VCaP (cell line): ENCODE data around the gene GPR151.

Source experiments
- H3K27ac ChIP-seq: fragments of 450-650 bp; 2 replicates; pipeline ENCODE4 v1.5.1; 2017
- CTCF ChIP-seq: fragments of 450-650 bp; conservative IDR thresholded peaks from 2 replicates; pipeline ENCODE4 v1.5.1; 2017; ENCODE audit warnings: mild to moderate bottlenecking, moderate library complexity

The GPR151 gene

GRCh38 chr5:146533260-146533857 lies 17.4 kb upstream of the GPR151 start:
- TF ChIP-seq CTCF: peak; percentile 86
- no peak overlapping the region for H3K27ac ChIP-seq

GRCh38 chr5:146529984-146530383 lies 14.0 kb upstream of the GPR151 start:
- no peak for TF ChIP-seq CTCF
- H3K27ac ChIP-seq: no peak overlapping the region

- peak; percentile 32; the same call in 1 of the 2 replicates for TF ChIP-seq CTCF
- H3K27ac ChIP-seq: no peak overlapping the region
These were observed 12.2 kb upstream of the GPR151 start for GRCh38 chr5:146528236-146528635.

- no peak for TF ChIP-seq CTCF
- no peak overlapping the region for H3K27ac ChIP-seq
These were observed 11.8 kb upstream of the GPR151 start for GRCh38 chr5:146527785-146528184.

- no peak for TF ChIP-seq CTCF
- no peak overlapping the region for H3K27ac ChIP-seq
These were observed 7.7 kb upstream of the GPR151 start for GRCh38 chr5:146523698-146524097.

GRCh38 chr5:146521403-146522106 lies 5.6 kb upstream of the GPR151 start:
- no peak for TF ChIP-seq CTCF
- no peak overlapping the region for H3K27ac ChIP-seq

- H3K27ac ChIP-seq: no peak overlapping the region
- TF ChIP-seq CTCF: no peak
These were observed 4.7 kb upstream of the GPR151 start for GRCh38 chr5:146520731-146521130.
